Fibroblast of the aortic adventitia (primary cell): ENCODE results near the gene HNRNPLL. TPM values are rescaled to one million over a fixed set of nuclear protein-coding genes. Genes with fewer than 3 reads are reported as not detected.

Experiments used
- DNase-seq: peaks from one replicate; pipeline ENCODE4 v3.0.0-alpha.2; 2010; ENCODE audit warnings: low read depth
- H3K4me3 ChIP-seq: 2 replicates; pipeline ENCODE4 v1.5.1; 2011; ENCODE audit warnings: low read depth, mild to moderate bottlenecking, control low read depth, low read length, moderate library complexity
- total RNA-seq: library from RNA; depleted of rRNA; stranded (reverse); fragments of >200 nt; gene quantifications from 2 replicates; pipeline ENCODE4 v1.2.3, GENCODE V29; 2012; ENCODE audit warnings: low replicate concordance
- TF ChIP-seq, protein P1 (sequence below): IDR thresholded peaks from 2 replicates; pipeline ENCODE4 v1.5.1; 2011; ENCODE audit warnings: mild to moderate bottlenecking, low read length, control low read depth, inconsistent platforms; ENCODE audit not compliant: insufficient read depth

HNRNPLL gene
- total RNA-seq, 1 donor: 45.0 TPM

DNA sequence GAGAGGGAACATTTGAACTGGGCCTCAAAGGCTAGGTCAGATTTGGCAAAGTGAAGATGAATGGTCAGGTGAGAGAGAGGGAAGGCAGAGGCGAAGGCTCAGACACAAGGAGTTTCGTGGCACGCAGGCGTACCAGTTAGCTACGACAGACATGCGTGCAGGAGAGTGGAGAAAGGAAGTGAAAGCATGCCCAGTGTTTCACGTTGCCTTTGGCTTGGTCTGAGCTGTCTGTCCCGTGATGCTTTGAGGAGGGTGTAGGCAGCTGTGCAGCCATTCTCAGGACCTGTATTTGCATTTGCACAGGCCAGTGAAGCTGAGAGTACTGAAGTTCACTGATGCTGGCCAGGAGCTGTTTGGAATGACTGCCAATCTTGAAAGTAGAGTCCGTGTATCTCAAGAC, 69.5 kb downstream of the HNRNPLL start:
- no peak overlapping the region for H3K4me3 ChIP-seq
- TF ChIP-seq, protein P1, sequence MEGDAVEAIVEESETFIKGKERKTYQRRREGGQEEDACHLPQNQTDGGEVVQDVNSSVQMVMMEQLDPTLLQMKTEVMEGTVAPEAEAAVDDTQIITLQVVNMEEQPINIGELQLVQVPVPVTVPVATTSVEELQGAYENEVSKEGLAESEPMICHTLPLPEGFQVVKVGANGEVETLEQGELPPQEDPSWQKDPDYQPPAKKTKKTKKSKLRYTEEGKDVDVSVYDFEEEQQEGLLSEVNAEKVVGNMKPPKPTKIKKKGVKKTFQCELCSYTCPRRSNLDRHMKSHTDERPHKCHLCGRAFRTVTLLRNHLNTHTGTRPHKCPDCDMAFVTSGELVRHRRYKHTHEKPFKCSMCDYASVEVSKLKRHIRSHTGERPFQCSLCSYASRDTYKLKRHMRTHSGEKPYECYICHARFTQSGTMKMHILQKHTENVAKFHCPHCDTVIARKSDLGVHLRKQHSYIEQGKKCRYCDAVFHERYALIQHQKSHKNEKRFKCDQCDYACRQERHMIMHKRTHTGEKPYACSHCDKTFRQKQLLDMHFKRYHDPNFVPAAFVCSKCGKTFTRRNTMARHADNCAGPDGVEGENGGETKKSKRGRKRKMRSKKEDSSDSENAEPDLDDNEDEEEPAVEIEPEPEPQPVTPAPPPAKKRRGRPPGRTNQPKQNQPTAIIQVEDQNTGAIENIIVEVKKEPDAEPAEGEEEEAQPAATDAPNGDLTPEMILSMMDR: no peak
- DNase-seq: no peak

DNA sequence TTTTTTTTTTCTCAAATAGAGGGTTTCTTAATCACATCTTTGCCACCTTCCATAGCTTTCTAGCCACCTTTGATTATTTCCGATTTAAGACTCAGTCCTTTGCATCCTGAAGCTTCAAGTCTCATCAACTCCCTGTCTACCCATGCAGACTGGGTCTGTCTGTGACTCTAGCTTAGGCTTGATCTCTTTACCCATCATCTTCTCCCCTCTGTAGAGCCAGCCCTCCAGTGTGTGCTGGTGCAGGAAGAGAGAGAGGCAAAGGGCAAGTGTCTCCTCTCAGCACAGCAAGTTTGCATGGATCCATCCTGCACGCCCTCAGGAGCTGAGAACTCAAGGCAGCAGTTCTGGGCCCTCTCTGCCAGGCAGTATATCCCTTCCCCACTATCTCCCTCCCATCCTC, 70.4 kb downstream of the HNRNPLL start:
- TF ChIP-seq, protein P1: no peak
- H3K4me3 ChIP-seq: no peak overlapping the region
- no peak for DNase-seq

DNA sequence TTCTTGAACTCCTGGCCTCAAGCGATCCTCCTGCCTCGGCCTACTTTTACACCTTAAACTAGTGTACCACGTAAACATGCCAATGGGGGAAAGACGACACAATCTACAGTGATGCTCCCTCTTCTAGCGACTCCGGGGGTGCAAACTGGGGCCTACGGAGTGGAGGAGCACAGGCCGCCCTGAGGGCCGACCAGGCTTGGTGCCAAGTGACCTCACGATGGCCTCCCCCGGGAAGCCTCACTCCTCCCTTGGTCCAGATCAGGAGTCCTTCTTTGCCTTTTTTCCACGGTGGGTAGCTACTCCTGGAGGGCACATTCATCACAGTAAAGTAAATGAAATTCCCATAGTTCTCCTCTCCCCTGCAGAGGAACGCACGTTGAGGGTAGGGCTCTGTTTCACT, 73.5 kb downstream of the HNRNPLL start:
- H3K4me3 ChIP-seq: no peak overlapping the region
- TF ChIP-seq, protein P1: no peak
- DNase-seq: no peak

DNA sequence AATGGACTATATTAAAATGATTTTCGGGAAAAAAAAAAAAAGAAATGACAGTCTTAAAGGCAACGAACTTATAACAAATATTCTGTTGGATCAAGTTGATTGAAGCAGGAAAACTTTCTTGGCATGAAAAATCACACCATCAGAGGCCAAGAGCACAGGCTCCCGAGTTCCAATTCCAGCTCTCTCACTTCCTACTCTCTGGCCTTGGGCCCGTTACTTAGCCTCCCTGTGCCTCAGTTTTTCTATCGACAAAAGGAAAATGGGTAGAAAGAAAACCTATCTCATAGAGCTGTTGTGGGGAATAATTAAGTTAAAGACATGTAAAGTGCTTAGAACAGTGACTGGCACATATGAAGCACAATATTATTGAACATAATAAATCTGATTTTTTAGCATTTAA, 74.2 kb downstream of the HNRNPLL start:
- H3K4me3 ChIP-seq: peak overlapping the region; percentile 66
- DNase-seq: no peak
- TF ChIP-seq, protein P1: no peak

DNA sequence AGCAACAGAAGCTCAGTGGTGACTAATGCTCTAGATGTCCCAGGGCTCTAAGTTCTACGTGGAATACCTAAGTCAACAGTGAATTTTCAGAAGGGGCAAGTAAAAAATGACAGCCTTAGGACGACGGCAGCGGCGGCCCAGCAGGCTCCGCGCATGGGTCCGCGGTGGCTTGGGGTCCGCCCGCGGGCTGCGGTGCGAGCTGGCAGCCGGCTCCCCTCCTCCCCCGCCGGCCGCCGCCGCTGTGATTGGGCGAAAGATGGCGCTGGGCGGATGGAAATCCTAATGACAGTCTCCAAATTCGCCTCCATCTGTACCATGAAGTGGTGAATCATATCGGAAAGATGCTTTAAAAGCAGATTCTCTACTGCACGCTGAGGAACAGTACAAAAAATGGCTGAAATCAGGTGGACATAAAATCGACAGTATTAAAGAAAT, 74.7 kb downstream of the HNRNPLL start:
- TF ChIP-seq, protein P1: no peak
- DNase-seq: peak; percentile 58

DNA sequence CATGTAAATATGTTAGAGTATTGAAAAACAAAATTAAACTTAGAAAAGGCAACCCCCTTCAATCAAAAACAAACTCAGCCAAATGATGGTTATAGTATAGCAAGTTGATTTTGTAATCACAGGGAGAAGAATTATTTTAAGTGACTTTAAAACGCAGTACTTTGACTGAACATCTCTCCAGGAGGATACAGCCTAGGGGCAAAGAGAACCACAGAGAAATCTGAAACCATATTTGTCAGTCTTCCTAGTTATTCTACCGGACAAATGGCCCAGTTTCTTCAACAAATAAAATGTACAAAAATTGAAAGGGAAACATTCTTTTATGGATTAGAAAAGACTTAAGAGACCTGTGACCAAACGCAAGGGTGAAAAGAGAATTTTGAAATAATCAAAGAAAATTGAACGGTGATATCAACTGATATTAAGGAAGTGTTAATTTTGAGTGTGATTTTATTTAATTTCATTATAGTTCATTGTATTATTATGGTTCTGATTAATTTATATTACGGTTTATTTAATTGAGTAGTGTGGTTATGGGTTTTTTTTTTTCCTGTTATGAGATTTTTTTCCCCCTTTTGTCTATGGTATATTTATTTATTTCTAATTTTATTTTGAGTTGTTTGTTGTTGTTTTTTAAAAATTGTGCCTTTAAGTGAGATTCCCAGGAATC, 75.3 kb downstream of the HNRNPLL start:
- DNase-seq: no peak
- TF ChIP-seq, protein P1: no peak
- H3K4me3 ChIP-seq: peak overlapping the region; percentile 66

More for the DNA sequence above, 74.7 kb downstream of the HNRNPLL start:
- H3K4me3 ChIP-seq: peak overlapping the region; percentile 66

DNA sequence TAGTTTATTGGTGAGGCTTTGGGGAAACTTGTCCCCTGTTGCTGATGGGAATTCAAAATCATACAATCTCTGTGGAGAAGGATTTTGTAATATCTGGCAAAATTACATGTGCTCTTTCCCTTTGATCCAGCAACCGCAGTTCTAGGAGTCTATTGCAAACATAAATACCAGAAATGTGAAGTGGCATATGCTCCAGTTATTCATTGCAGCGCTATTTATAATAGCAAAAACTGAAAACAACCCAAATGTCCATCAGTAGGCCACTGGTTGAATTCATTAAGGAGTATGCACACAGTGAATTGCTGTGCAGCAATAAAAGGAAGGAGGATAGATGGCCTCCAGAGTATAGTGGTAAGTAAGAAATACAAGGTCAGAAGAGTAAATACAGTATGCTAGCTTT, 76.5 kb downstream of the HNRNPLL start:
- H3K4me3 ChIP-seq: no peak overlapping the region
- DNase-seq: peak; percentile 77
- TF ChIP-seq, protein P1: no peak
